Lower lobe of right lung (tissue), 2 donors: Measurements from ENCODE around the gene PFN4. TPM values are rescaled to one million over a fixed set of nuclear protein-coding genes. Genes with fewer than 3 reads are reported as not detected.

Source experiments
- ATAC-seq, 2 donors: fragments of 200-7000 bp; cut with Tn5 transposase; one replicate each; pipeline ENCODE4 v1.9.1; 2020 to 2022; ENCODE audit warnings: mild to moderate bottlenecking in 2 of 2, moderate library complexity in 2 of 2
- DNase-seq: peaks from one replicate; pipeline ENCODE4 v3.0.0-alpha.2; 2020
- H3K27ac ChIP-seq: fragments of 200-600 bp; one replicate; pipeline ENCODE4 v1.8.0; 2022
- H3K27me3 ChIP-seq: fragments of 200-600 bp; one replicate; pipeline ENCODE4 v1.8.0; 2022; ENCODE audit warnings: low read depth
- H3K36me3 ChIP-seq: fragments of 200-600 bp; one replicate; pipeline ENCODE4 v1.8.0; 2022; ENCODE audit warnings: mild to moderate bottlenecking
- H3K4me1 ChIP-seq: fragments of 200-600 bp; one replicate; pipeline ENCODE4 v1.8.0; 2022
- H3K4me3 ChIP-seq: fragments of 200-600 bp; one replicate; pipeline ENCODE4 v1.8.0; 2022; ENCODE audit warnings: mild to moderate bottlenecking
- H3K9me3 ChIP-seq: fragments of 200-600 bp; one replicate; pipeline ENCODE4 v1.8.0; 2022
- intact Hi-C: fragments of 100-400 bp; cut with DNase I; formaldehyde crosslinking; loops from one replicate; pipeline ENCODE4 v1.11.0; 2022
- total RNA-seq: library from RNA; stranded (reverse); fragmentation: NEBNext Ultra II Directional; extraction: Animal tissue kit (Norgen Biotek cat#: 25700); gene quantifications from one replicate; pipeline ENCODE4 v1.2.1, GENCODE V29; 2021
- TF ChIP-seq, protein P1 (sequence below): fragments of 200-600 bp; IDR thresholded peaks from one replicate; pipeline ENCODE4 v1.8.0; 2022; ENCODE audit warnings: antibody characterized with exemption, mild to moderate bottlenecking
- donor health status: DM: no; HTN: yes; CAD: no; lungs with severe emphysema.

Gene PFN4
- total RNA-seq, 1 donor from 2014 or later, result 1.7 TPM

DNA sequence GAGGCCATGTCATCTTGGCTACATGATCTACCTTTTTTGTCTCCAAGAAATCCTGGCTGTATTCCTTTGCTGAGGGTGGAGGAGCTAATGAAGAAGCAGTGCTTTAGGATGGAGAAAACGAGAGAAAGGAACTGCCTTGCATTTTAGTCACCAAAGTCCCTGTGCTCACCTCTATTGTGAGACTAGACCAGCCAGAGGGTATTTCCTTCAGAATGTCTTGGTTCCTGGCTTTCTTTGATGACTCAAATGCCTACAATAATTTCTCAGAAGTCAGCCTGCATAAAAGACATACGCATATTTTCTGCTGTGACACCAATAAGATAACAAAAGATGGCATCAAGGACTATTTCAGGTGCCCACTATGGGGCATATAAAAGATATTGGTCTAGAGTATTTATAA, 57.8 kb downstream of the PFN4 start:
- TF ChIP-seq, protein P1, sequence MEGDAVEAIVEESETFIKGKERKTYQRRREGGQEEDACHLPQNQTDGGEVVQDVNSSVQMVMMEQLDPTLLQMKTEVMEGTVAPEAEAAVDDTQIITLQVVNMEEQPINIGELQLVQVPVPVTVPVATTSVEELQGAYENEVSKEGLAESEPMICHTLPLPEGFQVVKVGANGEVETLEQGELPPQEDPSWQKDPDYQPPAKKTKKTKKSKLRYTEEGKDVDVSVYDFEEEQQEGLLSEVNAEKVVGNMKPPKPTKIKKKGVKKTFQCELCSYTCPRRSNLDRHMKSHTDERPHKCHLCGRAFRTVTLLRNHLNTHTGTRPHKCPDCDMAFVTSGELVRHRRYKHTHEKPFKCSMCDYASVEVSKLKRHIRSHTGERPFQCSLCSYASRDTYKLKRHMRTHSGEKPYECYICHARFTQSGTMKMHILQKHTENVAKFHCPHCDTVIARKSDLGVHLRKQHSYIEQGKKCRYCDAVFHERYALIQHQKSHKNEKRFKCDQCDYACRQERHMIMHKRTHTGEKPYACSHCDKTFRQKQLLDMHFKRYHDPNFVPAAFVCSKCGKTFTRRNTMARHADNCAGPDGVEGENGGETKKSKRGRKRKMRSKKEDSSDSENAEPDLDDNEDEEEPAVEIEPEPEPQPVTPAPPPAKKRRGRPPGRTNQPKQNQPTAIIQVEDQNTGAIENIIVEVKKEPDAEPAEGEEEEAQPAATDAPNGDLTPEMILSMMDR, result no peak
- Histone ChIP-seq H3K9me3 (no peaks in the 10 kb centered on the region), H3K36me3 (peaks cover 66% of the 10 kb centered on the region), H3K27me3 (no peaks in the 10 kb centered on the region), H3K4me1 (no peaks in the 10 kb centered on the region), H3K4me3 (no peak overlapping the region), H3K27ac (no peak overlapping the region)
- no peak for DNase-seq
- ATAC-seq, result no peak
- intact Hi-C loops, result no loop called here

Other genes with a start within 250 kb of the PFN4 start
- 24.3 TPM for gene ATAD2B, start 196.2 kb downstream of the PFN4 start, total RNA-seq
- gene UBXN2A, start 182.9 kb downstream of the PFN4 start, total RNA-seq, result 14.1 TPM
- gene MFSD2B, start 113.2 kb downstream of the PFN4 start, total RNA-seq, result 0.38 TPM
- 10.5 TPM for gene WDCP, start 75.9 kb downstream of the PFN4 start, total RNA-seq
- 16.4 TPM for gene FKBP1B, start 73.6 kb downstream of the PFN4 start, total RNA-seq
- gene SF3B6, start 47.0 kb downstream of the PFN4 start, total RNA-seq, result 65.5 TPM
- gene TP53I3, start 38.5 kb downstream of the PFN4 start, total RNA-seq, result 34.4 TPM
- 25.4 TPM for gene FAM228B, start 135 bp upstream of the PFN4 start, total RNA-seq
- 0.89 TPM for gene FAM228A, start 51.7 kb upstream of the PFN4 start, total RNA-seq
- 92.8 TPM for gene ITSN2, start 237.2 kb upstream of the PFN4 start, total RNA-seq